GM10266 (cell line): ENCODE results near the gene IGF2R.
"Not testable (repeated sequence)": the region's sequence is repeated elsewhere in the genome, so short reads cannot be mapped to it uniquely, and the experiment has no call there.

Experiments used
- DNase-seq: peaks from one replicate; pipeline ENCODE4 v3.0.0; 2012; ENCODE audit errors: extremely low spot score
- CTCF ChIP-seq: IDR thresholded peaks from 2 replicates; pipeline ENCODE4 v1.5.1; 2012; ENCODE audit warnings: mild to moderate bottlenecking, low read depth; ENCODE audit not compliant: control insufficient read depth, insufficient read depth; ENCODE audit errors: missing control alignments

Gene IGF2R

DNA sequence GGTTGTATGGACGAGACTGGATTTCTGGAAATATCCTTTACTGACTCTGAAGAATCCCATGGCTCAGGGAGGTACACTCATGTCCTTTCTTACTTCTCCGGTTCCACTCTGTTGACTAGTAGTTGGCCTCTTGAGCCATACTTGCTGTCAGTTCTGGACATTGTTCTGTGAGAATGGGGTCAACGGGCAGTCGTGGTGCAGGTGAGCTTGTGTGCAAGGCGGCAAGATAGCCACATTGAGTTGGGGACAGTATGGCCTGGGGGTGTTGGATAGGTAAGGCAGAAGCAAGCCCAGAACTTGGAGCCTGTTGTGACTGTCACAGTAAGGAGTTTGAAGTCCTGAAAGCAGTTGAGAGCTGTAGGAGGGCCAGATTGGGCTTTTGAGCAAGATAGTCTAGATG, 139.2 kb downstream of the IGF2R start:
- DNase-seq: no peak
- no peak for TF ChIP-seq CTCF

- DNase-seq: no peak
- TF ChIP-seq CTCF: no peak
These were observed 141.8 kb downstream of the IGF2R start for GRCh38 chr6:160110586-160111123.

GRCh38 chr6:160111806-160112205, 142.9 kb downstream of the IGF2R start:
- DNase-seq: no peak
- no peak for TF ChIP-seq CTCF

GRCh38 chr6:160112628-160113299, 143.9 kb downstream of the IGF2R start:
- no peak for TF ChIP-seq CTCF
- no peak for DNase-seq

GRCh38 chr6:160114536-160114935, 145.7 kb downstream of the IGF2R start:
- DNase-seq: not testable (repeated sequence)

DNA sequence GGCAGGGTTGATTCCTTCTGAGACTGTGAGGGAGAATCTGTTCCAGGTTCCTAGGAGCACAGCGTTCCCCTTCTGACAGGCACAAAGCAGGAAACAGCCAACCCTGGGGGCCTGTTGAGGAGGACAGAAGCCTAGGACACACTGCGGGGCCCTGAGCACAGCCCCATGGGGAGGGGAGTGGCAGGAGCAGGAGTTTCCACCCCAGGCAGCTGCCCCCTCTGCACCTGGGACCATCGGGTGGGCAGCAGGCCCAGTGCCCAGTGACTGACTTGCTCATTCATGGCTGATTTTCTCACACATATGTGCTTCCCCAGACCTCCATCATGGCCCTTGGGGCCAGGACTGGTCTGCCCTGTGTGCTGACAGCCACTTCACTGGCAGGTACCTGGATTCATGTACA, 146.5 kb downstream of the IGF2R start:
- TF ChIP-seq CTCF: no peak
- DNase-seq: no peak

DNA sequence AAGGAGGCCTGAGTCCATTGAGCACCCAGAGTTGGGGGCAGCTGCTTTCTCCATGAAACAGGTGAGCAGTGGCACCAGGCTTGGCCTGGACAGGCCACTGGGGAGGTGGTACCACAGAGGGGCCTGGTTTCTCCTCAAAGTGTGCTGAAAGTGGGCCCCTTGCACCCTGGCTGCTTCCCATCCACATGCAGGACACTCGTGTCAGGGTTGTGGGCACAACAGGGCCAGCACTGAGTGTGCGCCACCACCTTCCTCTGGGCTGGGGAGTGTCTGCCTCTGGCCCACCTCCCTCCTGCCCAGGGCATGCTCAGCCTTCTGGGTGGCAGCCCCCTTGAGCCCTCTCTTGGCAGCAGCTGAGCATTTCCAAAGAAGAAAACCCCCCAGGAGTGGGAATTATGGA, 147.5 kb downstream of the IGF2R start:
- no peak for DNase-seq
- TF ChIP-seq CTCF: no peak

GRCh38 chr6:160117137-160117536, 148.3 kb downstream of the IGF2R start:
- no peak for DNase-seq
- no peak for TF ChIP-seq CTCF
